RKO (cell line): ENCODE data around the gene OPALIN.
"Not testable (repeated sequence)": the region's sequence is repeated elsewhere in the genome, so short reads cannot be mapped to it uniquely, and the experiment has no call there.

Source experiments
- DNase-seq: peaks from one replicate; pipeline ENCODE4 v3.0.0-alpha.2; 2016; ENCODE audit warnings: low spot score

Gene OPALIN

GRCh38 chr10:96338279-96338925 is 20.4 kb downstream of the OPALIN start:
- DNase-seq, result no peak

- no peak for DNase-seq
Observed at GRCh38 chr10:96337106-96337505, 21.7 kb downstream of the OPALIN start.

GRCh38 chr10:96334616-96335526 is 23.9 kb downstream of the OPALIN start:
- DNase-seq, result peak; percentile 54

- DNase-seq, result no peak
Observed at GRCh38 chr10:96333101-96333500, 25.7 kb downstream of the OPALIN start.

GRCh38 chr10:96327462-96327861 is 31.3 kb downstream of the OPALIN start:
- DNase-seq, result no peak

- peak; percentile 4 for DNase-seq
Observed at GRCh38 chr10:96325719-96326373, 33.0 kb downstream of the OPALIN start.

GRCh38 chr10:96324447-96324846 is 34.4 kb downstream of the OPALIN start:
- no peak for DNase-seq

- no peak for DNase-seq
Observed at GRCh38 chr10:96322275-96322674, 36.5 kb downstream of the OPALIN start.

GRCh38 chr10:96321822-96322221 is 37.0 kb downstream of the OPALIN start:
- no peak for DNase-seq

GRCh38 chr10:96319754-96320474 is 38.9 kb downstream of the OPALIN start:
- no peak for DNase-seq

GRCh38 chr10:96317067-96317833 is 41.6 kb downstream of the OPALIN start:
- DNase-seq, result no peak

GRCh38 chr10:96313344-96313743 is 45.5 kb downstream of the OPALIN start:
- no peak for DNase-seq

- no peak for DNase-seq
Observed at GRCh38 chr10:96311180-96311715, 47.6 kb downstream of the OPALIN start.

- DNase-seq, result no peak
Observed at GRCh38 chr10:96310321-96310669, 48.5 kb downstream of the OPALIN start.

- DNase-seq, result no peak
Observed at GRCh38 chr10:96309628-96310320, 49.0 kb downstream of the OPALIN start.

GRCh38 chr10:96308854-96309253 is 49.9 kb downstream of the OPALIN start:
- DNase-seq, result not testable (repeated sequence)

GRCh38 chr10:96306516-96306915 is 52.3 kb downstream of the OPALIN start:
- DNase-seq, result no peak

- no peak for DNase-seq
Observed at GRCh38 chr10:96305019-96305418, 53.8 kb downstream of the OPALIN start.

- DNase-seq, result no peak
Observed at GRCh38 chr10:96304230-96304629, 54.6 kb downstream of the OPALIN start, which contains the start of gene DNTT. Gene DNTT (plus strand): TSS chr10:96304434. CDS start chr10:96304498, 64 bp downstream.

- DNase-seq, result no peak
Observed at GRCh38 chr10:96301616-96302015, 57.2 kb downstream of the OPALIN start.
